NCI-H524 treated with DMSO at 0.1 percent for 48 hours (cell line): ENCODE data around the gene SLC5A10.
"Not testable (repeated sequence)": the region's sequence is repeated elsewhere in the genome, so short reads cannot be mapped to it uniquely, and the experiment has no call there.

Experiments used
- DNase-seq: peaks from one replicate; lab custom pipeline; 2025; lab: John Stamatoyannopoulos, UW

The SLC5A10 gene

GRCh38 chr17:19040350-19040749 lies 88.4 kb downstream of the SLC5A10 start:
- not testable (repeated sequence) for DNase-seq

- not testable (repeated sequence) for DNase-seq
Measured at GRCh38 chr17:19041871-19042270, 89.9 kb downstream of the SLC5A10 start.

DNA sequence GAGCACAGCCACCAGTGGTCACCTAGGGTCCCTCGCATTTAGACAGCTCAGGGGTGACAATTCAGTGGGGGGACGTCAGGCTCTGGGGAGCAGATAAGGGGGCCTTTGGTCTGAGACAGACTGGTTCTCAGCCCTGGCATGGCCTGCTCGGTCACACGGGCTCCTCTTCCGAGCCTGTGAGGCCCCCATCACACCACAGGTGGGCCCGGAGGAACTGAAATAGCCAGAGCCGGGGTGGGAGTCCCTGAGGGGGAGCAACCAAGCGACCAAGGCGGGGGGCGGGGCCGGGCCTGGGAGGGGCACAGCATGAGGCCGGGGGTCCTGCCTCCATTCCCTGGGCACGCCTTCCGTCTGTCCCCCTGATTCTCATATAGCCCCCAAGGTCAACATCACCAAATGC lies 90.4 kb downstream of the SLC5A10 start:
- DNase-seq, result not testable (repeated sequence)

DNA sequence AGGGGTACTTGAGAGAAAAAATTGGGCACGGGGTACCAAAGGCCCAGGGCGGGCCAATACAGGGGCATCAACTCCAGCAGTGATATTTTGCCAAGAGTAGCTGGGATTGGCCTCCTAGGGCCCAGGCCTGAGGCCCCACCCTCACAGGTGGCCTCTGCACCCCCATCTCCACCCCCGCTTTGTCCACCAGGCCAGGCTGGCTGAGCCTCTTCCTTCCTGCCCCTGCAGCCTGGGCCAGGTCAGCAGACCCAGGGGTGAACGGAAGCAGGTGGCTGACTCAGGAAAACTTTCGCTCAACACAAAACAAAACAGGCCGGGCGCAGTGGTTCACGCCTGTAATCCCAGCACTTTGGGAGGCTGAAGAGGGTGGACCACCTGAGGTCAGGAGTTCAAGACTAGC lies 91.1 kb downstream of the SLC5A10 start:
- not testable (repeated sequence) for DNase-seq

- DNase-seq, result not testable (repeated sequence)
Measured at GRCh38 chr17:19044643-19045042, 92.7 kb downstream of the SLC5A10 start.

GRCh38 chr17:19046782-19047375 lies 94.9 kb downstream of the SLC5A10 start, which contains the start of gene GRAP:
Gene GRAP (minus strand): TSS chr17:19046957. CDS start chr17:19046926, 31 bp downstream.
- not testable (repeated sequence) for DNase-seq

- not testable (repeated sequence) for DNase-seq
Measured at GRCh38 chr17:19047510-19047909, 95.5 kb downstream of the SLC5A10 start.

DNA sequence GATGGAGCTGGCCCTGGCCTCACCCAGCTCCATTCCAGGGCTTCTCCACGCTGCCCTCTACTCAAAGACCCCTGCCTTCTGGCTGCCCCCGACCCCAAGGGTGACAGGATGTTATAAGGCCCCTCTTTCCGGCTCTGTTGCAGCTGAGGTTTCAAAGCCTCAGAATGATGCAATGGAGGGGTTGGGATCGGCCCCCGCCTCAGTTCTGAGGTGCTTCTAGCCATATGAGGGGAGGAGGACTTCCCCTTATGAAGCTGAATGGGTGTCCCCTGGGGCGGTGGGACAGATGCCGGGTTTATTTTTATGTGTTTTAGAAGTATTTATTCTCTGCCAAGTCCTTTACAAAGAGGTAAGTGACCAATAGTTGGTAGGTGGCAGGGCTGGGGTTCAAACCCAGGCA lies 96.9 kb downstream of the SLC5A10 start:
- not testable (repeated sequence) for DNase-seq

DNA sequence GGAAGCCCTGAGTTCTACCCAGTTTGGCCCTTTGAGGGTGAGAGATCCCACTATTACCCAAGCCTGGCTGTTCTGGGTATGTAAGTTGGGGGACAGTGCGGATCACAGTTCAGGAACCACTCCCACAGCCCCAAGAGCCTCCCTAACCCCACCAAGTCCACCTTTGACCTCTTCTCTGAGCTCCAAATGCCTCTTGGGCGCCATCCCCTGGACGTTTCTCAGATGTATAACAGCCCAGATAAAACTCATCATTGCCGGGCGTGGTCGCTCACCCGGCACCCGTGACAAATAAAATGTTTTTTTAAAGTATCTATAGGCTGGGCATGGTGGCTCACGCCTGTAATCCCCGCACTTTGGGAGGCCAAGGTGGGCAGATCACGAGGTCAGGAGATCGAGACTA lies 103.5 kb downstream of the SLC5A10 start:
- DNase-seq, result not testable (repeated sequence)

DNA sequence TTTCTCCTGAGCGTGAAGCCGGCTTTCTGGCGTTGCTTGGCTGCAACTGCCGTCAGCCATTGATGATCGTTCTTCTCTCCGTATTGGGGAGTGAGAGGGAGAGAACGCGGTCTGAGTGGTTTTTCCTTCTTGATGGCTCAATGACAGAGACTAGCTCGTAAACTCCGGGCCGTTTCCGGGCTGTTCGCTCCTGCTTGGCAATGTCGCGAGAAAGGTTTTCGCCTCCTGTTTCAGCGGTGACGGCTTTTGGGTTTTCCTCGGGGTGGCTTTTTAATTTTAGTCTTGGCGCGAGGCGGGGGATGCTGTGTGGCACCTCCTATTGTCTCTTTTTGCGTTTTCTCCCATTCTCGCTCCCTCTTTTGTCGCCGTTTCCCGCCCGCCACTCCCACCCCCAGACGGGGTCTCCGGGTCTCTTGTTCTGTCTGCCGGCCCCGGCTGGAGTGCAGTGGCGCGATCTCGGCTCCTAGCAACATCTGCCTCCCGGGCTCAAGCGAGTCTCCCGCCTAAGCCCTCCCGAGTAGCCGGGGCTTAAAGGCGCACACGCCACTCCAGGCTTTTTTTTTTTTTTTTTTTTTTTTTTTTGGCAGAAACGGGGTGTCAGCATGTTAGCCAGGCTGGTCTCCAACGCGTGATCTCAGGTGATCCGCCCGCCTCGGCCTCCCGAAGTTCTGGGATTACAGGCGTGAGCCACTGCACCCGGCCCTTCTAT lies 110.2 kb downstream of the SLC5A10 start:
- DNase-seq, result not testable (repeated sequence)

- DNase-seq, result not testable (repeated sequence)
Measured at GRCh38 chr17:19062718-19063325, 110.9 kb downstream of the SLC5A10 start.

DNA sequence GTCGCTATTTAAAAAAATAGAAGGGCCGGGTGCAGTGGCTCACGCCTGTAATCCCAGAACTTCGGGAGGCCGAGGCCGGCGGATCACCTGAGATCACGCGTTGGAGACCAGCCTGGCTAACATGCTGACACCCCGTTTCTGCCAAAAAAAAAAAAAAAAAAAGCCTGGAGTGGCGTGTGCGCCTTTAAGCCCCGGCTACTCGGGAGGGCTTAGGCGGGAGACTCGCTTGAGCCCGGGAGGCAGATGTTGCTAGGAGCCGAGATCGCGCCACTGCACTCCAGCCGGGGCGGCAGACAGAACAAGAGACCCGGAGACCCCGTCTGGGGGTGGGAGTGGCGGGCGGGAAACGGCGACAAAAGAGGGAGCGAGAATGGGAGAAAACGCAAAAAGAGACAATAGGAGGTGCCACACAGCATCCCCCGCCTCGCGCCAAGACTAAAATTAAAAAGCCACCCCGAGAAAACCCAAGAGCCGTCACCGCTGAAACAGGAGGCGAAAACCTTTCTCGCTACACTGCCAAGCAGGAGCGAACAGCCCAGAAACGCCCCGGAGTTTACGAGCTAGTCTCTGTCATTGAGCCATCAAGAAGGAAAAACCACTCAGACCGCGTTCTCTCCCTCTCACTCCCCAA lies 111.5 kb downstream of the SLC5A10 start:
- DNase-seq, result not testable (repeated sequence)

- not testable (repeated sequence) for DNase-seq
Measured at GRCh38 chr17:19064378-19064777, 112.4 kb downstream of the SLC5A10 start.

DNA sequence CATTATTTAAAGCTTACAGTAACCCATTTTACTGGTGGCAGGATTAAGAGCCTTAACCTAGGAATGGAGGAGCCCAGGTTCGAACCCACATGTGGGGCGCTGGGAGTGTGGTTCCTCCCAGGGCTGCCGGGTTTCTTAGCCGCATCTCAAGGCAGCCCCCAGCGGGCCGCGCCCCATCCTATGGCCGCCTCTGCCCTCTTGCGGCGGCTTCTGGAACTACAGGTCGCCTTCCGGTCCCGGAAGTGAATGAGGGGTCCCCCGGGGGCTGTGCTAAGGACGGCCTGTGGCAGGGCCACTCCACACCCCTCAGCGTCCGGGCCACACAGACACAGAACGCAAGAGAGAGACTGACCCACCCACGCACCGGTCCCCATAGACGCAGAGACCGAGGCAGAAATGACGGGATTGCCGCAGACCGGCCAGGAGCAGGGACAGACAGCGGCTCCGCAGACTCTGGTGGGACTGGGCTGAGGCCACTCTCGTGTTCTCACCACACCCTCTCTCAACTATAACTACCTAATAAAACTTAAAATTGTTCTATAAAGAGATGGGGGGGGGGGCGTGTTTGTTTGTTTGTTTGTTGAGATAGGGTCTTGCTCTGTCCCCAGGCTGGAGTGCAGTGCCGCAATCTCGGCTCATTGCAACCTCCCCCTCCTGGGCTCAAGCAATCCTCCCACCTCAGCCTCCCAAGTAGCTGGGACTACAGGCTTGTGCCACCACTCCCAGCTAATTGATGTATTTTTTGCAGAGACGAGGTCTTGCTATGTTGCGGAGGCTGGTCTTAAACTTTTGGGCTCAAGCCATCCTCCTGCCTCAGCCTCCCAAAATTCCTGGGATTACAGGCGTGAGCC lies 118.6 kb downstream of the SLC5A10 start:
- not testable (repeated sequence) for DNase-seq
